Measurements from ENCODE around the gene LUC7L3.

The LUC7L3 gene

DNA sequence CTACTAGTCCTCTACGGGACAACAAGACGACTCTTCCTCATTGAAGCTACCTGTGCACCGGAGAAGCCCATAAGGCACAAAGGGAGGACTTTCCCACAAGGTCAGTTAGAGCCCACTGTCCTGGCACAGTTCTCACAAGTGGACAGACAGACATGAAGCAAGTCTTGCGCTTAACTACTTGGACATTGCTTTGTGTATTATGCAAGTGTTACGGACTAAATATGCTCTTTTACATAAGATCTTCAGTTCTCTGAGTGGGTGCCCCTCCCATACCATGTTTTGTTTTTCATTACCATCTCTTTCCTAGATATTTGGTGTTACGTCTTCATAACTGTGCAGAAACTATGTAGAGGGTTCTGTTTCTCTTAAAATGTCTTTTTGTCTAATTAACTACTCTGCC lies 29.8 kb downstream of the LUC7L3 start:
- DNase-seq (ENCODE audit: low read depth, low spot score): no peak

DNA sequence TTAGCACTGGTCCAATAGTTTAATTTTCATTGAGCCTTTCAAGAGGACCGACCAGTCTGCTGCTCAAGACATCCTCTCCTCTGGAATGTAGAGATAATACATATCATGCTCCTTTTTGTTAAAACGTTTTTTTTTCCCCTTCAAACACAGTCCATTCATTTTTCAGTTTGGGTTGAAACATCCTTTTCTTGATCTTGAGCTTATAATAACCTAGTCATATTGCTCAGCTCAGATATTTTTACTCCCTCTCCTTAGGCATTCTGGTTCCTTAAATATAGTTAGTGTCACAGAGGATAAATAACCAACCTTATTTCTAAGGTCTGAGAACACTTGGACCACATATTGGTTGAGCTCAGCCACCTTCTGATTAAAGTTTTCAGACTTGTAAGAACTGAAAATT lies 35.1 kb downstream of the LUC7L3 start:
- no peak for DNase-seq (ENCODE audit: low read depth, low spot score)

DNA sequence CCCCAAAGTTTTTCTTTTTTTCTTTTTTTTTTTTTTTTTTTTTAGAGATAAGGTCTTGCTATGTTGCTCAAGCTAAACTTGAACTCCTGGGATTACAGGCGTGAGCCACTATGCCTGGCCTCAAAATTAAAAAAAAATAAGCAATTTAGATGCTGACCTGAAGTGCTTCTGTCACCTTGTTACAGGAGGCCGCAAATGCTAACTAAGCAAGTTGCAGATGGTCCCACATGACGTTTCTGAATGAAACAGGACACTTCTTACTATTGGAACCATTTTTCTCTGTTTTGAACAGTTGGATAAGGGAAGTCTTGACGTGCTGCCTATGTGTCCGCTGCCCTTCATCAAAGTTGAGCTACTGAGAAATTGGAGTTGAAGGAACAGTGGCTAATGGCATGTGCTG lies 39.1 kb downstream of the LUC7L3 start:
- DNase-seq (ENCODE audit: low read depth, low spot score): no peak

DNA sequence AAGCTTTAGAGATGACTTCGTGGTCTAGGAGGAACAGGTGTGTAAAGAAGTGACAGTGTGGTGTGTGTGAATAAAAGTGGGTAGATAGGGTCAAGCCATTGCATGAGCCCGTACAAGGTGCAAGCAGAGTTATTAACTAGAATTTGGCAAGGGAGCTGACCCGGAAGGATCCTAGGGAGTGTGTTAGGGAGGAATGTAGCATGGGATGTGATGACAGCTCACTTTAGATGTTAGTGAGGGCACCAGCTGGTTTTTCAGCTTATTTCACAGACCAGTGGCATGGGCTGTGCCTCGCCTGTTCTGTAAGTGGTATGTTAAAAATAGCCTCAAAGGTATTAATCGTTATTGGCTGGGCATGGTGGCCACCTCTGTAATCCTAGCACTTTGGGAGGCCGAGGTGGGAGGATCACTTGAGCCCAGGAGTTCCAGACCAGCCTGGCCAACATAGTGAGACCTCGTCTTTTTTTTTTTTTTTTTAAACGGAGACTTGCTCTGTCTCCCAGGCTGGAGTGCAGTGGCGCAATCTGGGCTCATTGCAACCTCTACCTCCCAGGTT lies 39.7 kb downstream of the LUC7L3 start:
- DNase-seq (ENCODE audit: low read depth, low spot score): no peak

DNA sequence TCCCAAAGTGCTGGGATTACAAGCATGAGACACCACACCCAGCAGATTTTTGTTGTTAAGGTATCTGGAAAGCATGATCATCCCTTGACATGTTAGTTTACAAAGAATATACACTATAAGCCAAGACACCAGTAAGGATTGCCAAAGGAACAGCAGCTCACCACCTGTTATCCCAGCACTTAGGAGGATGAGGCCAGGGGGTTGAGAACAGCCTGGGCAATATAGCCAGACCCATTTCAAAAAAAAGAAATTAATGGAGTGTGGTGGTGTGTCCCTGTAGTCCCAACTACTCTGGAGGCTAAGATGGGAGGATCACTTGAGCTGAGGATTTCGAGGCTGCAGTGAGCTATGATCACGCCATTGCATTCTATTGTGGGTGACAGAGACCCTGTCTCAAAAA lies 42.8 kb downstream of the LUC7L3 start:
- DNase-seq (ENCODE audit: low read depth, low spot score): no peak

DNA sequence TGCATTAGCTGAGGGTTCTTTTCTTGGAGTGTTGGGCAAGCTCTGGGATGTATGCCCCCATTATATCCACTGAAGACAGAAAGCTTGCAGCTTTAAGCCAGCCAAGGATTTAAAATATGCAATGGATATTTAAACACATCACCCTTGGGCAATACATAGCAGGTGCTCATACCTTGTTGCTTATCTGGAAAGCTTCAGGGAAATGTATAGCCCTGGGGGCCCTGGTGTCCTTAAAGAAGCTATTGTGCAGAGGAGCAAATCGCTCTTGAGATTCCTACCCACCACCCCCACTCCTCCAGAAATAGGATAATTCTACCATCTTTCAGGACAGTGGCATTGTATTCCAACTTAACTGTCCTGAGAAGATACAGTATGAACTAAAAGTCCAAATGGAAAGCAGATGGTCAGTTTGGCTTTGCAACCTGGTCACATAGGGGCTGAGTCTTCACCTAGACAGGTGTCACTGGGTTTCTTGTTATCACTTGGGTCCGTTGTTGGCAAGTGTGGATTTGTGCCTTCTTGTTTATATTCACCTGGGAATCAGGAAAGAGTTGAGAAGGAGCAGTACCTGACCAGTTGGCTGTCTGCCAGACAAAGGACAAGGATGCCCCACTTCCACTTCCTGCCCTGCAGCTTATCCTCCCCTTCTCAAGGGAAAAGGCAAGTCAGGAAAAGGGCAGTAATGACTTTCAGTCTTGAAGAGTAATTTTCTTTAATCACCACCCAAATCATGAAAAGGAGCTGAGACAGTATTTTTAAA lies 44.5 kb downstream of the LUC7L3 start:
- DNase-seq (ENCODE audit: low read depth, low spot score): no peak

DNA sequence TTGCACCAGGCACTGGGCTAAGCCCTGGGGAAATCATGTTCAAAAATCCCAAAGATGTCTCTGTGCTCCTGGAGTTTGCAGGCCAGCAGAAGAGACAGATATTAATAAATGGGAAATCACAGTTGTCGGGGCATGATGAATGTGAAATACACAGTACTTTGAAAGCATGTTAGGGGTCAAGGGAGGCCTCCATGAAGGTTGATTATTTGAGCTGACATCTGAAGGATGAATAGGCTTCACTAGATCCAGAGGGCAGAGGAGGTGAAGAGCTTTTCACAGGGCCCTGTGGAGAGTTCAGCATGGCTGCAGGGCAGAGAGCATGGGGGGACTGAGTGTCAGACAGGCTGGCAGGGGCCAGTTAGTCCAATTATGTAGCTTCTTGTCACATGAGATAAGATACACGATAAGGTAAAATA lies 45.3 kb downstream of the LUC7L3 start:
- no peak for DNase-seq (ENCODE audit: low read depth, low spot score)

DNA sequence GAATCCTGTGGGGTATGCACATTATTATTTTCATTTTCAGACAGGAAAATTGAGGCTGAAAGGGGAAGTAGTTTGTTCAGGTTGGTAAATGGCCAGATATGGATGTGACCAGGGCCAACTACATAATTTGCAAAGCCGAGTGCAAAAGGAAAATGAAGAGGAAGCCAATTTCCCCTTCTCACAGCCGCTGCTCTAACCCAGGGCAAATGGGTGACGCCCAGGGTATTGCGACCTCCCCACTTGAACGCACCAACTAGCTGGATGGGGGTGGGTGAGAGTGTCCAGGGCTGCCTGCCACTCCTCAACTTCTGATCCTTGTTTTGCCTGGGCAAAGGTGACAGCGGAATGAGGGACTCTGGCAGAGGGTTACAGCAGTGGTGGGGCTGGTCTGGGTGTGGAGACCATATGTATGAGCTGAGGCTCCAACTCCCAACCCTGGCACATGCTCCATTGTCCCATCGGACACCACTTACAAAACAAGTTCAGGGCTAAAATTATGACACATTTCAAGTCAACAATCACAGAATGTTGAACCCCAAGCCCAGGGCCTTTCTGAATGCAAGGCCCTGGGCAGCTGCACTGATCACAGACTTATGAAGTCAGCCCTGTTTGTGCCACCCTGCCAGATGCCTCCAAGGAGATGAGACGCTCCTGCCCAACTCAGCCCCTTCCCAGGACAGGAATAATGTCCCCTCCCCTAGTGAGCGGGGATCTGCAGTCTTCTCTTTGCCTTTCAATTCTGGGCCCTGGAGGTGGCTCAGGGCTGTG lies 46.2 kb downstream of the LUC7L3 start:
- no peak for DNase-seq (ENCODE audit: low read depth, low spot score)

DNA sequence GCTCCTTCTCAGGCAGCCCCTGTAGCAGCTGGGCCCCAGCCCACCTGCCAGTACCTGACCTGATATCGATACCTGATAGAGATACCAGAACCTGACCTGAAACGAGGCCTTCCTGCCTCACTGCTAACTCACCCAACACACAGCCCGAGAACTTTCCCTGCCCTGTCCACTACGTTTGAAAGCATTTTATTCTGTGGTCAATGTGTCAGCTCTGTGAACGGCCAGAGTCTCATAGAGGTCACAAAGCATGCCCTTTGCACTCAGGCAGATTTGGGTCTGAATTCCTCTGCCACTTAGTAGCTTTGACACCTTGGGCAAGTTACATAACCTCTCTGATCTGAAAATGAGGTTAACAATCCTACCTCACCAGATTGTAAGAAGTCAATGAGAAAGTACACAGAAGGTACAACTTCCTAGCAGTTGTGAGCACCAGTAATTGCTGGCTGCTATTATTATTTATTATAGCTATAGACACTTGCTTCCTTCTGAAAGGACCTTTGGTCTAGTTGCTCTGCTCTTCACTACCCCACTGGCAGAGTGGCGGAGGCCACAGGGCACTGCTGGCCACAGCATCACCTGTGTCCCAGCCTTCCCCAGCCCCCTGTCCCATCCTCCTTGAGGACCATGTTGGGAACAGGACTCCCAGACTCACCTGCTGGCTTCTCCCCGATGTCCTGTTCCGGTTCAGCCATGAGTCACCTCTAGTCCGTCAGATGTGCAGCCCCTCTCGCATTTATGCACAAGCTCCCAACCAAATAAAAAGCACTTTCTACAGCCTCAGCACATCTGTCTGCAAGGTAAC lies 47.0 kb downstream of the LUC7L3 start:
- no peak for DNase-seq (ENCODE audit: low read depth, low spot score)

DNA sequence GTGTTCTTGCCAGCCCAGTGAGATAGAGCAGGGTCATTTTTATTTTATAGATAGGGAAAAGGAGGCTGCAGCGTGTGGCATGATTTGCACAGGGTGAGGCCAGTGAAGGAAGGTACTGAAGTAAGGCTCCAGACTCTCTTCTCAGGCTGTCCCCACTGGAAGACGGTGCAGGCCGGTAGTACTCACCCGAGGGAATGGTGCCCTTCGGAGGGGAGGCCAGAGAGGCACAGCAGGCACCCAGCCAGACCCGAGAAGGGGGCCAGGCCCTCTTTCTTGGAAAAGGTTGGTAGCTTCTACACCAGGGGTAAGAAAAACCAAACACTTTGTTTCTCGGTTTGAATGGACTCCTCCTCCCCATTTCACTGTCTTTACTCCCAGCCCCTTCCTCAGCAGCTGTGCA lies 47.6 kb downstream of the LUC7L3 start:
- no peak for DNase-seq (ENCODE audit: low read depth, low spot score)

DNA sequence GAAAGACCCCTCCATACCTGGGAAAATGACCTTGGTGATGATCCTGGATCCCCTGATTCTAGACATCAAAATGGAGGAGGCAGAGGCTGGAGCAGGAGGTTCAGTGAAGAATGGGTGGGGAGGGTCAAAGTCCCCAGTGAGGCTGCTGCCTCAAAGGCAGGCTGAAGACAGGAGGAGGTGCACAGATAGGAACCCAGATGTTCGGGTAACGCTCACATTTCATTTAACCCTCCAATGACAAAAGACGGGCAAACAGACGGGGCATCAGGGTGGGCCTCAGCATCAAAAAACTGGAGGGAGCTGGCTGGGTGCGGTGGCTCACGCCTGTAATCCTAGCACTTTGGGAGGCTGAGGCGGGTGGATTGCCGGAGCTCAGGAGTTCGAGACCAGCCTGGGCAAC lies 48.0 kb downstream of the LUC7L3 start, which contains the start of gene ANKRD40CL:
TSS of gene ANKRD40CL (minus strand) at position 73 of the 400 bp plus-strand sequence. CDS start 605 bp downstream, outside the sequence.
- DNase-seq (ENCODE audit: low read depth, low spot score): no peak

DNA sequence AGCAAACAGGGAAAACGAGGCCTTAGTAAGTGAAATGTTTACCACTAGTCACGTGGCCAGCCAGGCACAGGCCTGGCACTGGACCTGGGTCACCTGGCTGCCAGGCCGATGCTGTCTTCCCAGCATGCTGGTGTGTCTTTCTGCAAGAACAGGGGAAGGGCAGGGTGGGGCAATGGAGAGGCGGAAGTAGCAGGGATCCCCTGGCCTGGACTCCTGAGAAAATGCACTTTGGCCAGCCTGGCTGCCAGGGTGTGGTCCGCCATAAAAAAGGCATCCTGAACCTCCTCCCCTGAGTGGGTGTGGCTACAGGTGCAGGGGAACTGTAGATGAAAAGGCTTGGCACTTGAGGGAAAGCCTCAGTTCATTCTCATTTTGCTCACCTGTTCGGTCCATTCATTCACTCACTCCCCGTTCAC lies 49.0 kb downstream of the LUC7L3 start:
- no peak for DNase-seq (ENCODE audit: low read depth, low spot score)

DNA sequence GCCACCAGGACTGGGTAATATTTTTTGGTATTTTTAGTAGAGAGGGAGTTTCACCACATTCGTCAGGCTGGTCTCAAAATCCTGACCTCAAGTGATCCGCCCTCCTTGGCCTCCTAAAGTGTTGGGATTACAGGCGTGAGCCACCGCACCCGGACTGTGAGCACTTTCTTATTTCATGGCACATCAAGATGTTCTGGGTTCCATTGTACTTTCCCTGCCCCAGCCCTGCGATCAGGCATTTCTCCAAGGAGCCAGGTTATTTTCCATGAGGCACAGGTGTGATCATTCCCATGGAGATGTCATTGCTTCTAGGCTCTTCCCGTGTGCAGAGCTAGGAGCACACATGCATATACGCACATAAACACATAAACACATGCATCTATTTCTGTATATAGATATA lies 50.5 kb downstream of the LUC7L3 start:
- no peak for DNase-seq (ENCODE audit: low read depth, low spot score)

DNA sequence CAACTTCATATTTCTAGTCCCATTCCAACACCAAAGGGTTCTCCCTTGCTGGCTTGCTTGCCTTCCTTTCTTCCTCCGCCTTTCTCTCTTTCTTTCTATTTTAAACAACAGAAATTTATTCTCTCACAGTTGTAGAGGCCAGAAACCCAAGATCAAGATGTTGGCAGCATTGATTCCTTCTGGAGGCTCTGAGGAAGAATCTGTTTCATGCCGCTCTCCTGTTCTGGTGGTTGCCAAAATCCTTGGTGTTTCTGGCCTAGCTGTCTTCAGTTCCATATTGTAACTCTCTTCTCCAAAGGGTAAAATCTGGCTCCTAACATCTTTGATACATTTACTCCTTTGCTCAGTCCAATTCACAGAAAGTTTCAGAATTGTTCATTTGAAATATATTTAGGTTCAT lies 50.9 kb downstream of the LUC7L3 start:
- DNase-seq (ENCODE audit: low read depth, low spot score): no peak

DNA sequence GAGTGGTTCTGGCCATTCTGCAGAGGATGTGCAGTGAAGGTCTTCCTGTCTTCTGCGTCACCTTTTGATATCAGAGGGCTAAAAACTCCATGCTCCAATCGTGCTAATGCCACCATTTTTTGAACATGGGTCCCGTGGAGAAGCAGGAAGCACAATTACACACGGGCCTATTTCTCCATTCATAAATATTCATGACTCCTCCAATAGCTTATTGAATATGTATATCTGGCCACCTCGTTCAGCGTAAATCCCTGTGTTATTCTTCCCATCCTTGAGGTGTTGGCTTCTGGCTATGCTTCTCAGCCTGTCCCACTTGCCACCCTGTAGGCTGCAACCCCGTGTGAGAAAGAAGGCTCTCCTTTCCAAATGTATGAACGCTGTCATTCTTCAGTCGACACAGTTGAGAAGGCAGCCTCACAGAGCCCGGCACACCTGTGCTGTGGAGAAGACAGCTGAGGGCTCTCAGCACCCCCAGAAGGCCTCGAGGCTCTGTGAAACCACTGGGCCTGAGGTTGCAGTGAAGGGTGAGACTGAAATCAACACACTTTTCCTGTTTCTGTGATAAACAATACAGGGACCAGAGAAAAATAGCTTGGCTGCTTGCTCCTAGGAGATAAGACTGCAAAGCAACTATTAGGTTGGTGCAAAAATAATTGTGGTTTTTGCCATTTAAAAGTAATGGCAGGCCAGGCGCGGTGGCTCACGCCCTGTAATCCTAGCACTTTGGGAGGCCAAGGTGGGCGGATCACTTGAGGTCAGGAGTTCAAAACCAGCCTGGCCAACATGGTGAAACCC lies 52.8 kb downstream of the LUC7L3 start:
- DNase-seq (ENCODE audit: low read depth, low spot score): no peak

DNA sequence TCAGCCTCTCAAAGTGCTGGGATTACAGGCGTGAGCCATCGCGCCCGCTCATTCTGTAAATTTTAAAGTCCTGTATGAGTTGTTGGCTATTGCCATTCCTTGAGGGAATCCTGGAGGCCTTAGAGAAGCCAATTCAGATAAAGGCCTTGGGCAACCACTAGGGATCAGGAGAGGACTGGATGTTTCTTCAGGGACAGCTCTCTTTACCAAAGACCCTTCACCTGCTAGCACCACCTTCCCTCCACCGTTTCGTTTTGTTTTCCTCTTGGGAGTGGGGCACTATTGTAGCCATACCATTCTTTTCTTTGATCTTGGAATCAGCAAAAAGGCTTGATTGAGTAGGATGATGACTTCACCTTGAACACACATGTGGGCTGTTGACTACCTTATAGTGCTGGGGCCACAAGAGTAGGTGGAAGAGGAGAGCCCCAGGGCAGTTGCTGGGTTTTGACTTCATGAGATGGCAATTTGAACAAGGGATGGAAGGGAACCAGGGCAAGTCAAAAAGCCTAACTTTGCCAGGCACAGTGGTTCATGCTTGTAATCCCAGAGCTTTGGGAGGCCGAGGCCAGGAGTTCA lies 54.9 kb downstream of the LUC7L3 start:
- no peak for DNase-seq (ENCODE audit: low read depth, low spot score)

DNA sequence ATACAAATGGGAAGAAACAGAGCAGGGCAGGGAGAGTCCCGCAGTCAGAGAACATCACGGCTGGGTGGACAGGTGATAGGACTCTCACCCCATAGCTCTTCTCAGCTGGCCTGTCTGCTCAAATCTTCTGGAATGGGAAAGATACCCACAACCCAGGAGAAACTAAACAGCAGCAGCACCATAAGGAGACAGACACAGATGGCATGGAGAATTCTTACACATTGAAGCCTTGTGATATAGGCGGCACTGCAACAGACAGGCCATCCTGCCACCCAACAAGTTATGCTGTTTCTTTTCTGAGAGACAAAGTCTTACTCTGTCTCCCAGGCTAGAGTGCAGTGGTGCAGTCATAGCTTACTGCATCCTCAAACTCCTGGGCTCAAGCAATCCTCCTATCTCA lies 56.5 kb downstream of the LUC7L3 start:
- no peak for DNase-seq (ENCODE audit: low read depth, low spot score)

DNA sequence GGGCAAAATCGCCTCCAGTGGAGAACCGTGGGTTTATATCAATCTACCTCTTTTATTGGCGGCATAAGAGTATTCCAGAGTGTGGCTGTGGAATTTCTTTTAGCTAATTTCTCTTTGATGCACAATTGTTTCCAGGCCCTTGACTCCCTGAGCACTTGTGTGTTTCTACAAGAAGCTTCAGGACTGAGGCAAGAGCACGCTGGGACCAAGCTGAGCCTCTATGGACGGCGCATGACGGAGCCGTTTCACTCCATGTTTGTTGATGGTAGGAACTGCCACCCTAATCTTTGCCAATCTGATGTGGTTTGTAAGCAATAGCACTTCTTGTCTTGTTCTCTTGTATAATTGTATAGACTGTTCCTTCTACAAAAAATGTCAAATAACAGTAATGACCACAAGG lies 59.1 kb downstream of the LUC7L3 start:
- DNase-seq (ENCODE audit: low read depth, low spot score): no peak

DNA sequence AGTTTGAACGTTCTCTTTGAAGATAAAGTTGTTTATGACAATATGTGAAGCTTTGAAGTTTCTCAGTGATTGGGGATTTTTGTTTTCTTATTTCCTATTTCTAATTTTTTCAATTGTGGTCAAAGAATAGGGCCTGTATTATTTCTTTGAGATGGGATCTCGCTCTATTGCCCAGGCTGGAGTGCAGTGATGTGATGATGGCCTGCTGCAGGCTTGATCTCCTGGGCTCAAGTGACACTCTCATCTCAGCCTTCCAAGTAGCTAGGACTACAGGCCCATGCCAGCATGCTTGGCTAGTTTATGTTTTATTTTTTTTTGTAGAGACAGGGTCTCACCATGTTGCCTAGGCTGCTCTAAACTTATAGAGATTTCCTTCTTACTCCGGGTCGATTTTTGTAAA lies 59.6 kb downstream of the LUC7L3 start:
- DNase-seq (ENCODE audit: low read depth, low spot score): no peak

DNA sequence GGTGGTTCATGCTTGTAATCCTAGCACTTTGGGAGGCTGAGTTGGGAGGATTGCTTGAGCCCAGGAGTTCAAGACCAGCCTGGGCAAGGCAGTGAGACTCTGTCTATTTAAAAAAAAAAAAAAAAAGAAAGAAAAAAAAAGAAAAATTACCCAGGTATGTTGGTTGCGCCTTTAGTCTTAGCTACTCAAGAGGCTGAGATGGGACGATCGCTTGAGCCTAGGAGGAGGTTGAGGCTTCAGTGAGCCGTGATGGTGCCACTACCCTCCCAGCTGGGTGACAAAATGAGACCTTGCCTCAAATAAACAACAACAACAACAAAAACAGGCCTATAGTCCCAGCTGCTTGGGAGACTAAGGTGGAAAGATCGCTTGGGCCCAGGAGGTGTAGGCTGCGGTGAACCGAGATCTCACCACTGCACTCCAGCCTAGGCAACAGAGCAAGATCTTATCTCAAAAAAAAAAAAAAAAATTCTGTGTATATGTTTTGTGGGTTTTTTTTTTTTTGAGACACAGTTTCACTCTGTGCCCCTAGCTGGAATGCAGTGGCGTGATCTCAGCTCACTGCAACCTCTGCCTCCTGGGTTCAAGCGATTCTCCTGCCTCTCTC lies 60.4 kb downstream of the LUC7L3 start:
- no peak for DNase-seq (ENCODE audit: low read depth, low spot score)

Data from activated CD4-positive, CD25-positive, alpha-beta regulatory T cell treated with anti-CD3 and anti-CD28 coated beads, Interleukin-2, amount 50 U/mL, for 16 hours (primary cell).